ENCODE results near the gene DNASE2B.

DNASE2B gene

DNA sequence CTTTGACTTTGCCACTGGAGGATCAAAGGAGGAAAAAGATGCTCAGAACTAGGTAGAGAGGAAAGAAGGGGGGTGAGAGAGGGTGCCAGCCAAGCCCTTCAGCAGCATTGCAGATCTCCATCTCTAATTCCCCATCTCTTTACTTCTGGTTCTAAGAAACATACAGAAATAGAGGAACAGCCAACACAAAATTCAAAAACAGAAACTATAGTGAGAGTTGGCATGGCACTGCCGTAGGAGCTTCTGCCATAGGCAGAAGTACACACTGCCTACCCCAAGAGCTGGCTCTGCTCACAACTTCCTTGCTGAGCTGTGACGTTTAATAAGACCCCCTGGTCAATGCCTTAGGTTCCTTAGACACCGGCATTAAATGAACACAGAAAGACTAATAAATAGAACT, 54.2 kb downstream of the DNASE2B start:
- no peak overlapping the region for H3K4me3 ChIP-seq (ENCODE audit: low read depth, low read length)
- DNase-seq (ENCODE audit: low read depth), result no peak
- TF ChIP-seq, protein P1, sequence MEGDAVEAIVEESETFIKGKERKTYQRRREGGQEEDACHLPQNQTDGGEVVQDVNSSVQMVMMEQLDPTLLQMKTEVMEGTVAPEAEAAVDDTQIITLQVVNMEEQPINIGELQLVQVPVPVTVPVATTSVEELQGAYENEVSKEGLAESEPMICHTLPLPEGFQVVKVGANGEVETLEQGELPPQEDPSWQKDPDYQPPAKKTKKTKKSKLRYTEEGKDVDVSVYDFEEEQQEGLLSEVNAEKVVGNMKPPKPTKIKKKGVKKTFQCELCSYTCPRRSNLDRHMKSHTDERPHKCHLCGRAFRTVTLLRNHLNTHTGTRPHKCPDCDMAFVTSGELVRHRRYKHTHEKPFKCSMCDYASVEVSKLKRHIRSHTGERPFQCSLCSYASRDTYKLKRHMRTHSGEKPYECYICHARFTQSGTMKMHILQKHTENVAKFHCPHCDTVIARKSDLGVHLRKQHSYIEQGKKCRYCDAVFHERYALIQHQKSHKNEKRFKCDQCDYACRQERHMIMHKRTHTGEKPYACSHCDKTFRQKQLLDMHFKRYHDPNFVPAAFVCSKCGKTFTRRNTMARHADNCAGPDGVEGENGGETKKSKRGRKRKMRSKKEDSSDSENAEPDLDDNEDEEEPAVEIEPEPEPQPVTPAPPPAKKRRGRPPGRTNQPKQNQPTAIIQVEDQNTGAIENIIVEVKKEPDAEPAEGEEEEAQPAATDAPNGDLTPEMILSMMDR (conservative IDR thresholded peaks at IDR 0.05; ENCODE audit: low read depth, low read length), result no peak

DNA sequence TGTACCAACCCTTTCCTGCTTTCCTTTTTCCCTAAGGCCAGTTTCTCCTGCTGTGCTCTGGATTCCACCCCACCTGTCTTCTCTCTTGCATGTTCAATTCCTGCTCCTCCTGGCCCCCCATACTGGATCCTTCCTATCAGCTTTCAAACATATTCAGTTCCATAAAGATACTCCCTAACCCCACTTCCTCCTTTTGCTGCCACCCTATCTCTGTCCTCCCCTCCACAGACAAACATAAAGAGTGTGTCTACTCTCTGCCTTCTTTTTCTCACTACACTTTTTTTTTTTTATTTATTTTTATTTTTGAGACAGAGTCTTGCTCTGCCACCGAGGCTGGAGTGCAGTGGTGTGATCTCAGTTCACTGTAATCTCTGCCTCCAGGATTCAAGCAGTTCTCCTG, 63.8 kb downstream of the DNASE2B start:
- no peak overlapping the region for H3K4me3 ChIP-seq (ENCODE audit: low read depth, low read length)
- TF ChIP-seq, protein P1 (conservative IDR thresholded peaks at IDR 0.05; ENCODE audit: low read depth, low read length), result no peak
- no peak for DNase-seq (ENCODE audit: low read depth)
